SK-N-SH (cell line): ENCODE measurements around the gene XRRA1.

Source experiments
- CTCF ChIP-seq: fragments of 200-600 bp; sonication (generic); IDR thresholded peaks from 2 replicates; pipeline ENCODE4 v1.6.1; 2017; ENCODE audit warnings: antibody characterized with exemption, mild to moderate bottlenecking, moderate library complexity
- IRF3 ChIP-seq: fragments of 150-350 bp; IDR thresholded peaks from 2 replicates; pipeline ENCODE4 v1.6.1; 2016; ENCODE audit warnings: mild to moderate bottlenecking, low read depth, low read length
- NFIC ChIP-seq: IDR thresholded peaks from 2 replicates; pipeline ENCODE4 v1.4.0; 2012; ENCODE audit warnings: borderline replicate concordance
- PBX3 ChIP-seq: IDR thresholded peaks from 2 replicates; pipeline ENCODE4; 2012
- POLR2AphosphoS5 ChIP-seq: IDR thresholded peaks from 2 replicates; pipeline ENCODE4 v1.6.1; 2012; ENCODE audit warnings: low read depth, low read length
- REST ChIP-seq: IDR thresholded peaks from 2 replicates; pipeline ENCODE4 v1.6.1; 2012; ENCODE audit warnings: mild to moderate bottlenecking, low read depth, low read length, moderate library complexity
- SMC3 ChIP-seq: IDR thresholded peaks from 2 replicates; pipeline ENCODE4 v1.6.1; 2012; ENCODE audit warnings: low read depth, low read length, improper control_type of control experiment
- USF2 ChIP-seq: fragments of 150-350 bp; IDR thresholded peaks from 2 replicates; pipeline ENCODE4 v1.6.1; 2017; ENCODE audit warnings: antibody characterized with exemption, low read length, low read depth, borderline replicate concordance

GRCh38 chr11:74902342-74902741 is 46.5 kb downstream of the XRRA1 start:
- TF ChIP-seq SMC3, result no peak
- no peak for TF ChIP-seq CTCF
- no peak for TF ChIP-seq PBX3
- TF ChIP-seq POLR2AphosphoS5, result no peak
- TF ChIP-seq REST, result no peak
- no peak for TF ChIP-seq USF2
- no peak for TF ChIP-seq NFIC
- no peak for TF ChIP-seq IRF3
